Measurements from ENCODE around the gene DCST1. TPM values are rescaled to one million over a fixed set of nuclear protein-coding genes. Genes with fewer than 3 reads are reported as not detected.

DCST1 gene
- total and polyA plus RNA-seq, 2 donors (not counting 3 experiments of a cell fraction or from before 2014, with no cell fraction given): not detected

DNA sequence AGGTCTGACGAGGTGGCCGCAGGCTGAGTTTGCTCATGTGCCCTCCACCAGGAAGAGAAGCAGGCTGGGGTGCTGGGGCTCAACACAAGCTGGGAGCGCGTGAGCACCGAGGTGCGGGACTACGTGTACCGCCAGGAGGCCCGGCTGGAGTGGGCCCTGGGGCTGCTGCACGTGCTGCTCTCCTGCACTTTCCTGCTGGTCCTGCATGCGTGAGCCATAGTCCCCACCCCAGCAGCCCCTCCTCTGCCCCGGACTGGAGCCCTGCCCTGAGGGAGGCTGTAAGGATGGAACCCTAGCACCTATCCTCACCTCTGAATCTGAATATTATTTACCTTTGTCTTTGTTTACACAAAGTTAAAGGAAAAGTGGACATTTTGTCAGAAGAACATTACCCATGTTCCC lies 9.7 kb downstream of the DCST1 start:
- BruUV-seq (replicated peaks): no TSS peak
- dilution Hi-C loops (cut with MboI; ENCODE audit: extremely low pct_ligation_motif_present, low sequenced_read_pairs): no loop called here
- TF ChIP-seq, protein P1, sequence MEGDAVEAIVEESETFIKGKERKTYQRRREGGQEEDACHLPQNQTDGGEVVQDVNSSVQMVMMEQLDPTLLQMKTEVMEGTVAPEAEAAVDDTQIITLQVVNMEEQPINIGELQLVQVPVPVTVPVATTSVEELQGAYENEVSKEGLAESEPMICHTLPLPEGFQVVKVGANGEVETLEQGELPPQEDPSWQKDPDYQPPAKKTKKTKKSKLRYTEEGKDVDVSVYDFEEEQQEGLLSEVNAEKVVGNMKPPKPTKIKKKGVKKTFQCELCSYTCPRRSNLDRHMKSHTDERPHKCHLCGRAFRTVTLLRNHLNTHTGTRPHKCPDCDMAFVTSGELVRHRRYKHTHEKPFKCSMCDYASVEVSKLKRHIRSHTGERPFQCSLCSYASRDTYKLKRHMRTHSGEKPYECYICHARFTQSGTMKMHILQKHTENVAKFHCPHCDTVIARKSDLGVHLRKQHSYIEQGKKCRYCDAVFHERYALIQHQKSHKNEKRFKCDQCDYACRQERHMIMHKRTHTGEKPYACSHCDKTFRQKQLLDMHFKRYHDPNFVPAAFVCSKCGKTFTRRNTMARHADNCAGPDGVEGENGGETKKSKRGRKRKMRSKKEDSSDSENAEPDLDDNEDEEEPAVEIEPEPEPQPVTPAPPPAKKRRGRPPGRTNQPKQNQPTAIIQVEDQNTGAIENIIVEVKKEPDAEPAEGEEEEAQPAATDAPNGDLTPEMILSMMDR (IDR thresholded peaks at IDR 0.05; ENCODE audit: extremely low read depth in 1 of 2, insufficient read depth in 1 of 2, low read depth in 1 of 2, low read length in 2 of 2): no peak

DNA sequence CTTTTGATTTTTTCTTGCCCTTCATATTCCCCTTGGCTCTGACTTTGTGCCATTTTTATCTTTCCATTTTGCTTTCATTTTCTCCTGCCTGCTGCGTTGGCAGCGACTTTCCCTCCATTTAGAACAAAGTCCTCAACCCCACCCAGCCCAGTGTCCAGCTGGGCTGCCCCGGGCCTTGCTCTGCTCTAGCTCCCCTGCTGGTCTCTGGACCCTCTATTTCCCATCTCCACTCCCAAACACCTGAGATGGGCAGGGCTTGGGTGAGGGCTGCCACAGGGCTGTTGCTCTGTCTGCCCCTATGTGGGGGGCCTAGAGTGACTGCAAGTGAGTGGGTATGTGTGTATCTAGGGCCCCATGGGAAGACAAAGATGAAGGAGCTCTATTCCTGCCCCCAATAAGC lies 10.2 kb downstream of the DCST1 start:
- H3K9me1 ChIP-seq (replicated peaks; ENCODE audit: control insufficient read depth, extremely low read depth, insufficient read depth, low read length): no peaks in the 10 kb centered on the region
- H3K27me3 ChIP-seq (ENCODE audit: control insufficient read depth in 2 of 2, insufficient read depth in 2 of 2, low read length in 2 of 2): no peaks in the 10 kb centered on the region
- no TSS peak for BruUV-seq (replicated peaks)
- no peaks in the 10 kb centered on the region for H3K9me3 ChIP-seq (replicated peaks; ENCODE audit: control insufficient read depth, insufficient read depth, low read length)
- H3K27ac ChIP-seq (ENCODE audit: insufficient read depth, low read depth, low read length): no peak overlapping the region
- H2AFZ ChIP-seq (ENCODE audit: low read depth, low read length): no peak overlapping the region
- H3K4me1 ChIP-seq (ENCODE audit: control insufficient read depth, extremely low read depth, insufficient read depth, low read length): peaks cover 13% of the 10 kb centered on the region
- intact Hi-C loops (cut with micrococcal nuclease): loop anchor here (2.0 kb wide), 1 partner anchor 41 kb away; the partner anchor contains the start of gene ZBTB7B
- H3K4me2 ChIP-seq (ENCODE audit: insufficient read depth, low read length): no peak overlapping the region
- ChIA-PET CTCF (interaction anchor here (0.7 to 4.5 kb wide), 23 partner anchors 10 to 435 kb away, joined by 3 to 67 read pairs (median 6); partner anchors contain the start of genes DCST1, DCST2, EFNA3 and EFNA4), POLR2A (interaction anchor here (0.6 to 0.8 kb wide), 2 partner anchors 41 to 160 kb away, joined by 7 to 8 read pairs; no protein-coding TSS in a partner anchor)
- TF ChIP-seq FOS (IDR thresholded peaks at IDR 0.05; ENCODE audit: borderline replicate concordance, insufficient read depth, low read length) (no peak), MAX (IDR thresholded peaks at IDR 0.05; ENCODE audit: insufficient read depth, insufficient read length) (no peak), EZH2 (IDR thresholded peaks at IDR 0.05; ENCODE audit: borderline replicate concordance, low read depth, low read length, severe bottlenecking) (no peak), JUN (IDR thresholded peaks at IDR 0.05; ENCODE audit: borderline replicate concordance, insufficient read depth, insufficient read length, low read depth) (no peak), GATA2 (IDR thresholded peaks at IDR 0.05; ENCODE audit: insufficient read depth, insufficient read length, low read depth, low read length) (no peak), POLR2AphosphoS5 (IDR thresholded peaks at IDR 0.05; ENCODE audit: insufficient read depth, low read depth, low read length) (no peak), MYC (IDR thresholded peaks at IDR 0.05; ENCODE audit: low read depth, low read length) (no peak), POLR2A (IDR thresholded peaks at IDR 0.05; ENCODE audit: low read depth, low read length) (no peak)
- TF ChIP-seq, protein P1 (IDR thresholded peaks at IDR 0.05; ENCODE audit: extremely low read depth in 1 of 2, insufficient read depth in 1 of 2, low read depth in 1 of 2, low read length in 2 of 2): no peak
- H3K79me2 ChIP-seq (ENCODE audit: control insufficient read depth, insufficient read depth, low read length): no peaks in the 10 kb centered on the region
- H3K36me3 ChIP-seq (ENCODE audit: control insufficient read depth in 2 of 2, extremely low read depth in 1 of 2, insufficient read depth in 2 of 2, low read length in 2 of 2): no peaks in the 10 kb centered on the region
- dilution Hi-C loops (cut with MboI; ENCODE audit: extremely low pct_ligation_motif_present, low sequenced_read_pairs): no loop called here
- H3K4me3 ChIP-seq (replicated peaks in 1 of 3; ENCODE audit: insufficient read depth in 1 of 3, low read depth in 1 of 3, low read length in 3 of 3): no peak overlapping the region
- no peaks in the 10 kb centered on the region for H4K20me1 ChIP-seq (replicated peaks; ENCODE audit: control insufficient read depth, extremely low read depth, insufficient read depth, low read length)
- H3K9ac ChIP-seq (replicated peaks; ENCODE audit: extremely low read depth, insufficient read depth, low read length): no peak overlapping the region
- DNase-seq (ENCODE audit: low read depth, low spot score): no peak
- FAIRE-seq: no peak

More for the DNA sequence above, 9.7 kb downstream of the DCST1 start:
- DNase-seq (ENCODE audit: low read depth, low spot score) (no peak), FAIRE-seq (no peak)
- intact Hi-C loops (cut with micrococcal nuclease): no loop called here
- Histone ChIP-seq H3K9me1 (replicated peaks; ENCODE audit: control insufficient read depth, extremely low read depth, insufficient read depth, low read length) (no peaks in the 10 kb centered on the region), H3K4me3 (replicated peaks in 1 of 3; ENCODE audit: insufficient read depth in 1 of 3, low read depth in 1 of 3, low read length in 3 of 3) (no peak overlapping the region), H3K9ac (replicated peaks; ENCODE audit: extremely low read depth, insufficient read depth, low read length) (no peak overlapping the region), H3K36me3 (ENCODE audit: control insufficient read depth in 2 of 2, extremely low read depth in 1 of 2, insufficient read depth in 2 of 2, low read length in 2 of 2) (no peaks in the 10 kb centered on the region), H2AFZ (ENCODE audit: low read depth, low read length) (no peak overlapping the region), H3K4me2 (ENCODE audit: insufficient read depth, low read length) (no peak overlapping the region), H3K27me3 (ENCODE audit: control insufficient read depth in 2 of 2, insufficient read depth in 2 of 2, low read length in 2 of 2) (peaks cover 0 to 2% of the 10 kb centered on the region in 2 experiments), H3K9me3 (replicated peaks; ENCODE audit: control insufficient read depth, insufficient read depth, low read length) (no peaks in the 10 kb centered on the region), H3K79me2 (ENCODE audit: control insufficient read depth, insufficient read depth, low read length) (no peaks in the 10 kb centered on the region), H3K4me1 (ENCODE audit: control insufficient read depth, extremely low read depth, insufficient read depth, low read length) (peaks cover 16% of the 10 kb centered on the region), H3K27ac (ENCODE audit: insufficient read depth, low read depth, low read length) (no peak overlapping the region), H4K20me1 (replicated peaks; ENCODE audit: control insufficient read depth, extremely low read depth, insufficient read depth, low read length) (no peaks in the 10 kb centered on the region)
- ChIA-PET CTCF (interaction anchor here (0.7 to 4.5 kb wide), 13 partner anchors 8 to 435 kb away, joined by 4 to 67 read pairs (median 13); partner anchors contain the start of genes ADAM15, DCST1, DCST2 and EFNA4), POLR2A (no interaction called here)
